Mucosa of gallbladder (tissue), 1 donor: ENCODE results near the gene LCLAT1. TPM values are rescaled to one million over a fixed set of nuclear protein-coding genes. Genes with fewer than 3 reads are reported as not detected.
A peak's percentile ranks its signal among the peaks of the same experiment; 100 is the strongest.
"Not testable (repeated sequence)": the region's sequence is repeated elsewhere in the genome, so short reads cannot be mapped to it uniquely, and the experiment has no call there.

Source experiments
- DNase-seq: peaks from one replicate; pipeline ENCODE4 v3.0.0-alpha.2; 2020; ENCODE audit warnings: low spot score
- total RNA-seq: library from RNA; stranded (reverse); gene quantifications from one replicate; pipeline ENCODE4 v1.2.1, GENCODE V29; 2021
- donor health status: DM: no; HTN: no; CAD: no.

Gene LCLAT1
- total RNA-seq, 1 donor from 2014 or later, result 40.7 TPM

DNA sequence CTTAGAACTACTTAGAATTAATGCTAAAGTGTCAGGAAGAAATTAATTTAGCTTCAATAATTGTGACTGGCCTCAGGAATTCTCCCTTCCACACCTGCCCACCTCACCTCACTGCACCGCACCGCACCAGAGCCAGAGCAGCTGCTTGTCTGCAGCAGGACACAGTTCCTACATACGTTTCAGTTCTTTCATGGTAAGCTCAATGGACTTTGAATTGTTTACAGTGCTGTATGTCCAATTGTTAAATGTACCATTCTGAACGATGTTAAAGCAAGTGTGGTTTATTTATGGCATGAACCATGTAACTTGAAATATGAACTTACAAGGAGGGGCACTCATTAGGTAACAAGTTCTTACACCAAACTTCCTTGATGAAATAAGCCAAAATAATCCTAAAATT, 196.0 kb downstream of the LCLAT1 start:
- not testable (repeated sequence) for DNase-seq

GRCh38 chr2:30643674-30644073, 196.6 kb downstream of the LCLAT1 start:
- DNase-seq, result no peak

DNA sequence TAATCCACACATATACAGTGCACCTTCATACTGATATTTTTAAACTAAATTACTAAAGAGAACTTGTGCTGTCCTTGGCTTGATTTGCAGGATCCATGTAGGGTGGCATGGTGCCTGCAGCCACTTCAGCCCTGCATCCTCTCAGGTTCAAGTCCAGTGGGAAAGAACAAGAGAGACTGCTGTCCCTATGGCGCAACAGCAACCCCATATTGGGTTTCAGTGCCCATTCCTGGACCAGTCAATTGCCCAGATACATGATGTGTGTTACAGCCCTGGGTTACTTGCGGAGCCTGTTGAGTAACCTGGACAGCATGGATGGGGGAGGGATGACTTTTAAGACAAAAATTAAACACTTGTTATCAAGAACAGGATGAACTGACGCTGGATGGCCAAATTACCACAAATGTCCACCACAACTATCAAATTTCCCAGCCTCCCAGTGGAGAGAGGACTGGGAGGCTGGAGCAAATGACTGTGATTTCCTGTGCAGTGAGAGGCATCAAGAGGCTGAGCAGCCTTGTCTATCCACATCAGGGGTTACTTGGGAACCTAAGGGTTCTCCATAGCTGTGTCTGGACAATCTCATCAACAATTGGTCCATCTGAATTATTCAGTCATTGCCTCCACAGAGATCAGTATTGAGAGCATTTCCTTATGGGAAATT, 198.2 kb downstream of the LCLAT1 start:
- DNase-seq, result no peak

DNA sequence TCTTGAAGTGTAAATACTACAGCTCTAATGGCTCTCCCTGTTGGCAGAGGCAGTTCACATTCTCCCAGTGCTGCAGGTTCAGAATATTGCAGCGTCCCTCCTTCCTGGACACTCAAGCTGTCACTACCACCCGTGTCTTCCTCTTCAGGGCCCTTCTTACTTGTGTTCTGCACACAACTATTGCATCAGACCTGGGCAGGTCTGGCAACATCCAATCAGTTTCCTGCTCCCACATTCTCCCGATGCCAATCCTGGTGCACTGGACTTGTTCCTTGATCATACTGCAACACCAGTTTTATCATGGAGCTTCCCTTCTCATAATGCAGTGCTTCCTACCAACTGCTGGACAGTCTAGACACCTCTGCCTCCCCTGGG, 198.7 kb downstream of the LCLAT1 start:
- no peak for DNase-seq

DNA sequence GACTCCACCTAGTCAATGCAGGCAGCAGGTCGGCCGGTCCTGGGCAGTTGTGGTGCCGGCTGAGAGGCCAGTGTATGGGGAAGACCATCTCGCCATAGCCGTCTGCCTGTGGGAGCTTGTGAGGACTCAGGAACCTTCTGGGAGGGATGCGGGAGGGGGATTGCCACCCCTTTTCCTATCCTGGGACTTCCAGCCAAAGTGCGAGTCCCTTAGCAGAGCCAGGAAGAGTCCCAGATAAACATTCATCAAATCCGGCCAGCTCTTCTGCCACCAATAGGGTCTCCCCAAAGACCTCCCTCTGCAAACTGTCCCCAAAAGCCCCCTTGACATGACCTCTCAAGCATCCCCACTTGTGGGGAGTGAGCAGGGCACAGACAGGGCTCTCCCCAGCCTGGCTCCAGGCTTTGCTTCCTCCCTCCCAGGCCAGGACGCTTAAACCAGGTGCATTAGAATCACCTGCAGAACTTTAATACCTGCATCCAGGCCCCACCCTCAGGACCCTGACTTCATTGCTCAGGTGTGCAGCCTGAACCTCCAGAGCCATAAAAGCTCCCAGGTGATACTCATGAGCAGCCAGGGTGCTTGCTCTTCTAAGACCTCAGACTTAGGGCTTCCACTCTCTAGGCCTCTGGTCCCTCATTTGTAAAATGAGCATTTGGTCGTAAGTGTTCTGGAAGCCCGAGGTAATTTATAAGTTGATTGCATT, 200.9 kb downstream of the LCLAT1 start:
- DNase-seq, result no peak

DNA sequence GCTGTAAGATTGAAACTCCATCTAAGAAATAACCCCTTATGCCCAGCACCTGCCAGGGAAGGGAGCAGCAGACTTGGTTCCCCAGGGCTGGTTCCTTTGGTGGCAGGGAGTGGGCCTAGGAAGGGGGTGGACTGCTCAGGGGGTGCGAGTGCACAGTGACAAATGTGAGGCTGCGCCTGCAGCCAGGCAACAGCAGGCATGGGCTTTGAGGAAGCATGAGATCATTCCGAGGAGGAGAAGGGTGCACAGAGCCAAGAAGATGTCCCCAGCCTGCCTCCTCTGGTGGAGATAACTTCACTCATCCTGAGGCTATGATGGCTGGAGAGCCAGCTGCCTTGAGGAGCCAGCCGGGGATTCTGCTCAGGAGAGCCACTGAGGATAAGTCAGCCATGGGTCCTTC, 202.2 kb downstream of the LCLAT1 start:
- DNase-seq, result no peak

DNA sequence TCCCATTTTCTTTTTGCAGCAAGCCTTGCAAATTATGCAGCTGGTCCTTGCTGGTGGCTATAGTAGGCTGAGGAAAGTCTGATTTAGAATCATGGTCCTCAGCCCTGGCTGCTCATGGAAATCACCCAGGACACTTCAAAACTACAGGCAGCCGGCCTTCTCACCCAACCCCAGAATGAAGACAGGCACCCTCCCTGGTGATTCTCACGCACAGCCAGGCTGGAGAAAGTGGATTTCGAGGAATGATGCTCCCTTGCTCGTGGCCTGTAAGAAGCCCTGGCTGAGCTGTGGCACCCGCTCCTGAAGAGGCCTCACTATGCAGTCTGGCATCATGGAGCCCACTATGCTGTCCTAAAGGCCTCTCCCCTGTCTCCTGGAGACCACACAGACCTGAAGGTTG, 202.8 kb downstream of the LCLAT1 start:
- no peak for DNase-seq

- no peak for DNase-seq
Observed at GRCh38 chr2:30652271-30652915, 205.3 kb downstream of the LCLAT1 start.

DNA sequence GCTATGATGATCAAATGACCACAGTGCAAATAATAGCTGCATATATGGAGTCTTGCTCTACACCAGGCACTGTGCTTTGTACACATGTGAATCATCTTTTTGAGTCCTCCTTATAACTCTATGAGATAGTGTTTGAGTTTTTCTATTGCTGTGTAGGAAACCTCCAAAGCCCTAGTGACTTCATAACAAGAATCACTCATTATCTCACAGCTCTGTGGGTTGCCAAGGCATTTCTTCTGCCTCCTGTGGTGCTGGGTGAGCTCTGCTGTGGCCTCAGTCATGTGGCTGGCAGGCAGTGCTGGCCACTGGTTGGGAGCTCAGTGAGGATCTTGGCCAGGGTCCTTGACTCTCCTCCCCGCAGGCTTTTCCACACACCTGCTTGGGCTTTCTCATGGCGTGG, 206.8 kb downstream of the LCLAT1 start:
- DNase-seq, result no peak

DNA sequence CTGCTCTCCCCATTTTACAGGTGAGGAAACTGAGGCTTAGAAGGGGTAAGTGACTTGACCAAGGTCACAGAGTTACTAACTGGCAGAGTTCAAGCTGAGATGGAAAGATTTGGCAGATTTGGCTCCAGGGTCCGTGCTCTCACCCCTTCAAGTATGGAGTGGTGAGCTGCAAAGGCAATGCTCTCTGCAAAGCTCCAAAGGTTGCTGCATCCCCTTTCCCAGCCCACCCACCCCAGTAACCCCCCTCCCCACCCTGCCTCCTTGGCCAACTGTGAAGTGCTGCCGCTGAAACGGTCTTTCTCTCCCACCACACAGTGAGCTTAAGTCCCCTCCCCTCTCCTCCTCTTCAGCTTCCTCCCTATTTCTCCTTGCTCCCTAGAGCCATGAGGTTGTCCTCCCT, 207.4 kb downstream of the LCLAT1 start:
- no peak for DNase-seq

DNA sequence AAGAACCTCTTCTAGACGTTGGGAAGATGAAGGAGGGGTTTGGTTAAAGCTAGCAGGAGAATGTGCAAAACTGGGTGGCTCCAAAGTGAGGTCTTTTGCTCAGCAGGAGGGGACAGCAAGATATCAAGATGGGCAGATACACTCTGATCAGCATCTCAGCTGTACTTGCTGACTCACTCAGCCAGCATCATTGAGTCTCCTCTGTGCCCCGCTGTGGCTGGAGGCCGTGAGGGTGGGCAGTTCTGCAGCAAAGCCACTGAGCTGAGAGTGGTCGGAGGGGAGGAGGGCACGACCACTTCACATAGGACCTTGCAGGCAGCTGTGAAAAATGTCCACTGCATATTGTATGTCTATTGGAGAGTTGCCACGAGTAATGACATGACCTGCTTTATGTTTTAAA, 208.2 kb downstream of the LCLAT1 start:
- DNase-seq, result no peak

- no peak for DNase-seq
Observed at GRCh38 chr2:30655660-30656059, 208.6 kb downstream of the LCLAT1 start.

GRCh38 chr2:30656079-30656478, 209.0 kb downstream of the LCLAT1 start:
- no peak for DNase-seq

- DNase-seq, result no peak
Observed at GRCh38 chr2:30661173-30662107, 214.4 kb downstream of the LCLAT1 start.

DNA sequence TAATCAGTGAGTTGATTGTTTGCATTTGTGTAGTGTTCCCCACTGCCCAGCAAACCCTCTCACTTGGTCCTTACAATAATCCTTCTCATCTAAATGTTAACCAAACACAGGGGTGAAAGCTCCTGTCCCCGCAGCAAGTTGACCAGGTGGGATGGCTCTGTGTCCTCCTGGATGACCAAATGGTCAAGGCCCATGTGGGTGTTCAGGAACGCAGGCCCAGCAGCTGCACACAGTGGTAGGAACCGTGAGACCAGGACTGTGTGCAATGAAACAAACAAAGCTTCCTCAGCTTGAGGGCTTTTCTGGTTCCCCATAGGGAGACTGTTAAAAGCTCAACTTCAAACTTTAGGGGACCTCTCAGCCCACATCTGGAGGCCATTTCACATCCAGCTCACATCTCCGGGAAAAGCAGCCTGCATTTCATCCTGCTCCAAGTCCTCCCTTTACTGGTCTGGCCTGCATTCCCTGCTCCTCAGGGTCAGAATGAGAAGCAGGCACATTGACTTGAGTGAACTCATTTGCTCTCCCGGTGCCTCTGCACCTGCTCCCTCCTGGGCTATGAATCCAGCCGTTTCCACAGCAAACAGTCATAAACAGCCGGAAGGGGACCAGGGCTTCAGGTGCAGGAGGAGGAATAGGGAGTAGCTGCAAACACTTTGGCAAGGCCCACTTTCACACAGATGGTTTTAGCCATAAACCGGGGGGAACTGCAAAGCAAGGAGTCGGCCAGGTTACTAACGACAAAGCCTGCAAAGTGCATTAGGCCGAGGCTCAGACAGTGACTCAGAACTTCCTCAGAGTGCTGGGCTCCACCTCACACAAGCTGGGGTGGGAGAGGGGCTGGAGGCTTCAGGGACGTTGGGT, 215.5 kb downstream of the LCLAT1 start:
- DNase-seq, result no peak

DNA sequence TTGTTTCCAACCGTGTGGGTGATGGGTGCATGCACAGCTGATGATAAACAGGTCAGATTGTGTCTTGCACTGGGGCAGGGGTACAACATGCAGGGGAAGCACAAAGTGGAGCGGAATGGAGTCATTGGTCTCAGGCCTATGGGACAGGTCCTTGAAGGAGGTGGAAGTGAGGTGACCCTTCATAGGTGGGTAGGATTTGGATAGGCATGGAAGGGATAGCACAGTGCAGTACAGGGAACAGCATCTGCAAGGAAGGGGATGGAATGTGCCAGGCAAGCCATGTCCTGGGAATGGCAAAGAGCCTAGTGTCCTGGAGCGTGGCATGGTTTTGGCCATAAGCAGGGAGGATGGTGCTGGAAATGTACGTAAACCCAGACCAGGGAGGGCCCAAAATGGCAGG, 216.3 kb downstream of the LCLAT1 start:
- DNase-seq, result no peak

GRCh38 chr2:30663806-30664205, 216.8 kb downstream of the LCLAT1 start:
- DNase-seq, result no peak

- DNase-seq, result no peak
Observed at GRCh38 chr2:30664761-30665358, 217.8 kb downstream of the LCLAT1 start.

DNA sequence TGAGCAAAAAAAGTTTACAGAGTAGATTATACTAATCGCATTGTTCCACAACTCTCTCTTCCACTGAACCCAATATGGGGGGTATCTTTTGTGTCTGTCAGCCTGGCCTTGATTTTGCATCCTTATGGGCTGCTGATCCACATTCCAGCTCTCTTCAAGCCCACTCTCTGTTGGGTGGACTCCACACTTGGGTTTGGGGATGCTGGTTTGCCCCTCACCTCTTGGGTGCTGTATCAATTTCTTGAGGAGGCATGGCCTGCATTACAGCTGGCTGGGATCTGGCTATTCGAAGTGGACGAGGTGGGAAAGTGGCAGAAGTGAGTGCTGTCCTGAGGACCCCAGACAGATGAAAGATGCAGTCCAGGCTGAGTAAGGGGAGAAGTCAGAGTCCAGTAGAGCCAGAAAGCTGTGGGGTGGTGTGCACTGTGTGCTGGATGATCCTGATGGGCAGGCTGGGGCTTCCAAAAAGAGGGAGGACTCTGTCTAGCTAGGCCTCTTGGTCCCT, 218.8 kb downstream of the LCLAT1 start:
- DNase-seq, result no peak

DNA sequence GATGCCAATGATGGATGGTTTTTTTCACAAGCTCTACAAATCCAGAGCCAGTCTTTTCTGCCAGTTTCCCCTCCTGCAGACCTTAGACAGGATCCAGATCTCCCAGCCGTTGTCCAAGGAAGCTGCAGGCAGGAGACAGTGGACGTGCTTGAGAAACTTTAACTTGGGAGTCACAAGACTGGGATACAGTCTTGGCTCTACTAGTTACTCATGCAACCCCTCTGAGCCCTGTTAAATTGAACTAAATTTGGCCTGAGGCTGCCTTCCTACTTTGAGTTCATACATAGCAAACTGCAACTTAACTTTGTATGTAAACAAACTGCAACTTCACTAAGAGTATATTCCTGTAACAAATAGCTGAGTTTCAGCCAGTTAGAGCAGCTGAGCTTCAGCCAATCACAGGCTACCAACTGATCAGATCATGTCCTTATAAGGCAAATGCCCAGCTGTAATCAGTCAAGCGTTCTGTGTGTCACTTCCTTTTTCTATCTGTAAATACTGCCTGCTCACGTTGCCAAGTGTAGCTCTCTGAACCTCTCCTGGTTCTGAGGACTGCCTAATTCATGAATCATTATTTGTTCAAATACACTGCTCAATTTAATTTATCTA, 219.3 kb downstream of the LCLAT1 start:
- peak; percentile 38 for DNase-seq
